Ammon's horn (tissue), 1 donor: ENCODE measurements around the gene C15orf61.
A peak's percentile ranks its signal among the peaks of the same experiment; 100 is the strongest.

Experiments used
- DNase-seq: peaks from one replicate; pipeline ENCODE4 v3.0.0-alpha.2; 2016; ENCODE audit warnings: low spot score

C15orf61 gene

GRCh38 chr15:67521029-67521782 lies at the start of gene C15orf61:
Gene C15orf61 (plus strand): TSS chr15:67521131. CDS start chr15:67521249, 118 bp downstream.
- peak; percentile 82 for DNase-seq

DNA sequence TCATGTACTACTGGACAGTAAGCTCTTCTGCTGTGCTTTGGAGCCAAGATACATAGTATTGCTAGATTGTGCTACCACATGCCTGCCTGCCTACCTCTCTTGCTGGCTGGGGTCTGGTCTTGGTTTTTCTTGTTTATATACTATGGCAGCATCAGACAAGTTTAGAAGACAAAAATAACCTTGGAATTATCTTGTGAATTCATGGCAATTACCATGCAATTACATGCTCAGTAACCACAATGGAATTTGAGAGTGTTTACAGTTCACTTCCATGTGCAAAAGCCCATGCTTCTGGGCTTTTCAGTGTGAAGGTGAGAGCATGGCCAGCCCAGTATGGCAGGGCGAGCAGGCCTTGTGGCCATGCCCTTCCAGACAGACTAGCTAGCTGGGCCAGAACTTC lies 48.0 kb upstream of the C15orf61 start:
- DNase-seq, result no peak

GRCh38 chr15:67474405-67475110 lies 46.4 kb upstream of the C15orf61 start:
- no peak for DNase-seq

DNA sequence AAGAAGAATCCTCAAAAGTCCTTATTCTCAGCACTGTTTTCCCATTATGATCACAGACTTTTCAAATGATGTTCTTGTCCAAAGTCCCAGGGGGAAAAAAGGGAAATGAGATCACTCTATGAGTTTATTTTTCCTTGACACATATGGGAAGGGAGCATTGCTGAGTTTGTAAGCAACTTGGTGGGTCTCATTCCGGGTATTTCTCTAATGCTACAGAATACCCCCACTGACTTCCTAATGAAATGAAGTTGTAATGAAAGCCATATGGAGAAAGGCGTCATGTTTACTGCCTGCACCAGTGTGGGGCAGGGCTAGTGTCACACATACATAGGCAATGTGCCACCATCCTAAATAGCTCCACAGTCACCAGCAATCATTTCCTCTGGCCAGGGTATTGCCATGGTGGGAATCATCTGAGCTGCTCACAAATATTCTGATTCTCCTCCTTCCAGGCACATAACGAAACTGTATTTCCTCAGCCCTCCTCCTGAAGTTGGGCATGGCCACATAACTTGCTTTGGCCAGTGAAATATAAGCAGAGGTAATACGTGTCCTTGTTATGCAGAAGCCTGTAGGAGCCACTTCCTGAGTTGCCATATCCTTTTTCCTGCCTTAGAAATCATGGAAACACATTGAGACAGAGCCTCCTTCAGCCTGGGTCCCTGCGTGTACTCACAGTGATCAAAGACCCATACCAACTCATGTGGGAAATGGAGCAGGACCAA lies 41.0 kb upstream of the C15orf61 start:
- DNase-seq, result no peak

DNA sequence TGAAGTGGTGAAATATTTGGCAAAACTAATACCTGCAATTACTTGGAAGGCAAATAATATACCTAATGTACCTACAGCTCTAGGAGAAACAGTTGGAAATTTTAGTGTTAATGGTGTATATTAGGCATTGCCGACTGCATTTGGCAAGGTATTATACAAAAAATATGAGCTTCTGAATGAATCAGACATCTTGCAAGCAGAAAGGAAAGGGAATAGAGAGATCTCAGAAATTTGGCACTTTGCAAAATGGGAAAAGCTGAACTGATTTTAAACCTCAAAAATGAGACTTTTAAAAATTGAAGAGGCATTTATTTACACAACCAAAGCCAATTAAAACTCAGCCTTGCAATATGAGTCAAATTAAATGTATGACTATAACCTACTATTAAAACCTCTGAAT lies 40.2 kb upstream of the C15orf61 start:
- no peak for DNase-seq

DNA sequence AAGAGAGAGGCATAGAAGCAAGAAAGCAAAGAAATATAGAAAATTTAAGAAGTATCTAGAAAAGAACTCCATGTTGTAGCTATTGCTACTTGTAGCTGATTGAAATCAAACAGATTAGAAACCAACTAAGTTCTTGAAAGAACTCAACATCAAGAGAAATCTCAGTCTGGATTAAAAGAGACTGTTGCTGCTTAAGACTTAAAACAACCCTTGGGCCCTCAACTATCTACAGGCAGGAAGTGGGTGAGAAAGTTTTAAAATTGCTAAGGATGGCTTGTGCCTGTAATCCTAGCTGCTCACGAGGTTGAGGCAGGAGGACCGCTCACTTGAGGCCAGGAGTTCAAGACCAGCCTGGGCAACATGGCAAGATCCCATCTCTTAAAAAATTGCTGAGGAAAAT lies 39.3 kb upstream of the C15orf61 start:
- DNase-seq, result no peak

DNA sequence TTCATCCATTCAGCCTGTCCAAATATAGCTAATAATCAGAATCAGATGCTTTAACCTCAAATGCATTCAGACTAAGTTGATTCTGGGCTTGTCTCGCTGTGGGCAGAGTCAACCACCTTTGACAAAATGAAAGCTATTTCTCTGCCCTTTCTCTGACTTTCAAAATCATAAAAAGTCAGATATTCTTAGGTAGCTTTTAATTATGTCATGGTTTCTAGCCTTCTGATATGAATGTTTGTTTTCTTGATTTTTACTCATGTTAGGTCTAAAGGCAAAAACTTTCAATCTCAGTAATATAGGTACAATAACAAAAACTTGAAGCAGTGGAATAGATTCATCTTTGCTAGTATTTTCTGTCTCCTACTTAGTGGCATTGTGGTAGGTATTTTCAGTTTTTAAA lies 25.3 kb upstream of the C15orf61 start:
- DNase-seq, result no peak

GRCh38 chr15:67501177-67501835 lies 19.6 kb upstream of the C15orf61 start:
- peak; percentile 58 for DNase-seq

GRCh38 chr15:67501836-67502461 lies 19.0 kb upstream of the C15orf61 start:
- peak; percentile 12 for DNase-seq

DNA sequence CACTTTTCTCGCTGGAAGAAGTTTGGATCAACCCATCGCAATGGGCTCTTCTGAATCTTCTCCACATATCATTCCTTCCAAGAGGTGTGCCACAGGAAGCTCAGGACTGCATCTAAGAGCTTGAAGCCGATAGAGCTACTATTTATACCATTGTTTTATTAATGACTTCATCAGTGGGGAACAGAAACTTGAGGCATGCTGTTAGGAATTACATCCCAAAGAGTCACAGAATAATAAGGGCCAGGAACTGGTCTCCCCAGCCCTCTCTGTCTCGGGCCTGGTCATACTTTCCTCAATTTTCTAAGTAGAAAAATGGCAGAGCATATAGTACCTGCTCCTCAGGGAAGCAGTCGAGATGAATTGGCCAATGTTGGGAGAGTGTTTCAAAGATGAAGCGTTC lies 16.9 kb upstream of the C15orf61 start:
- no peak for DNase-seq

GRCh38 chr15:67504796-67505195 lies 16.1 kb upstream of the C15orf61 start:
- no peak for DNase-seq

- peak; percentile 30 for DNase-seq
These were observed 15.0 kb upstream of the C15orf61 start for GRCh38 chr15:67505675-67506572.

DNA sequence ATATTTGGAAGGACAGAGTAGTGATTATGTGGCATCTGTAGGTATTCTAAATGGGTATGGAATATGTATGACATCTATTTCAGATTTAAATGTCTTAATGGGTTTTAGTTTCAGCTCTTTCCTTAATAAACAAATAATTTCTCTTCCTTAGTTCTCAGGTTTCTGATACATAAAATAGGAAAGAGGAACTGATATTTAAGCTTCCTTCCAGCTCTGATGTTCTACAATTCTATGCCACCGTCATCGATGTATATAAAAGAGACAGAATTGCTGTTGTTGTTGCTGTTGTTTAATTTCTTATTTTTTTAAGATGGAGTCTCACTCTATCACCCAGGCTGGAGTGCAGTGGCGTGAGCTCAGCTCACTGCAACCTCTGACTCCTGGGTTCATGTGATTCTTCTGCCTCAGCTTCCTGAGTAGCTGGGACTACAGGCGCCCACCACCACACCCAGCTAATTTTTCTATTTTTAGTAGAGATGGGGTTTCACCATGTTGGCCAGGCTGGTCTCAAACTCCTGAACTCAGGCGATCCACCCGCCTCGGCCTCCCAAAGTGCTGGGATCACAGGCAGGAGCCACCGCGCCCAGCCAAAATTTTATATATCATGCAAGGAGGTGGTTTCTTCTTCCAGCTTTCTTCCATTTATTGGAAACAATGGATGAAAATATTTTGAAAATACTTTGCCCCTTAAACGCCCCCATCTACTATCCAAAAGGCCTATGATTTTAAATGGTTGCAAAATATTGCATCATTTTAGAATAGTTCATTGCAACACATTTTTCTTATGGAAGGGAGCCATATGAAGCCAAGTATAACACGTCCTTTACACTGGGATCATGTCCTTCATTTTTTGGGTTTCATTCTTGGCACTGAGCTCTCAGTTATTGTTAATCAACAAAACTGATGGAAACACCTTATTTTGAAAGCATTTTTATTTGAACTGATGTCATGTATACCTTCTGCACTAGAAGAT lies 13.9 kb upstream of the C15orf61 start:
- no peak for DNase-seq

- no peak for DNase-seq
These were observed 12.5 kb upstream of the C15orf61 start for GRCh38 chr15:67508407-67508806.

DNA sequence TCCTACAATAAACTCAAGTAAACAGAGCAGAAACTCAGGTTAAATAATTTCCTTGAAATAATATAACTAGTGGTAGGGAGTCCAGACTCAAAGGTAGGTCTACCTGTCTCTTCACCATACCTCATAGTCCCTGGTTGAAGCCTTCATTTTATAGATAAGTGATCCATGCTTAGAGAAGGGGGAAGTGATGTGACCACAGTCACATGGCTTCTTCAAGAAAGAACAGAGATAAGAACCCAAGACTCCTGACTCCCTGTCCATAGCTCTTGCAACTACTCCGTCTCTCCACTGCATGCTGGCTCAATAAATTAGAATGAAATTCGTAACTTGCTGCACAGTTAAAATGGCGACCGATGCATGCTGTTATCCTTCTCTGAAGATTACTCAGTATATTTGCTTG lies 11.0 kb upstream of the C15orf61 start:
- DNase-seq, result no peak

DNA sequence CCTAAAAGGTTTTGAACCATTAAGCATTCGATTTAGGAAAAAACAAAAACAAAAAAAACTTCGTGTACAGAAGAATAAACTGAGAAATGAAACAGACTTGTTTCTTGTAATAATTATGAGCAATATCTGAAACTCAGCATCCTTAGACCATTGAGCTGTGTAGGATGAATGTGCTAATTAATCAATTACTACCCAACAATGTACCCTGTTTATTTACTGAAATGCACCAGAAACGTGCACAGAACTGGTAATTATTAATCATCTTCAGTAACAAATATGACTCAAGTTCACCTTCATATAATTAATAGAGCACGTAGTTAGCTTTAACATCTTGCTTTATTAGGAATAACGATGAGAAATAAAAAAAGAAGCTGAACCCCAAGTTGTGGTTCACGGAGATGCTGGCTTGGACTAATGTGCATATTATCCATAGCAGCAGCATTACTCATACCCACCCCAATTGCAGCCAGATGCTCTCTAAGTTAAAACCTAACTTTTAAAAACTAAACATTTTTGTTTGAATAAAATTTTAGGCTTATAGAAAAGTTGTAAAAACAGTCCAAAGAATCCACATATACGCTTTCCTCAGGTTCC lies 10.2 kb upstream of the C15orf61 start:
- no peak for DNase-seq

GRCh38 chr15:67511606-67512005 lies 9.3 kb upstream of the C15orf61 start:
- no peak for DNase-seq

- no peak for DNase-seq
These were observed 8.8 kb upstream of the C15orf61 start for GRCh38 chr15:67512140-67512539.
